GM12864 (cell line): Measurements from ENCODE around the gene ADIPOR1.

Experiments
- DNase-seq: peaks from one replicate; pipeline ENCODE4 v3.0.0-alpha.2; 2011; ENCODE audit warnings: low read depth
- H3K4me3 ChIP-seq: 2 replicates; pipeline ENCODE4 v1.5.1; 2011; ENCODE audit warnings: mild to moderate bottlenecking, low read depth, low read length, control low read depth
- TF ChIP-seq, protein P1 (sequence below): IDR thresholded peaks from 2 replicates; pipeline ENCODE4 v1.5.1; 2011; ENCODE audit warnings: low read depth, mild to moderate bottlenecking, moderate library complexity, low read length, control low read depth, inconsistent platforms; ENCODE audit errors: missing control alignments

Gene ADIPOR1

GRCh38 chr1:202968351-202968750, 10.2 kb upstream of the ADIPOR1 start:
- H3K4me3 ChIP-seq: no peak overlapping the region
- no peak for DNase-seq
- TF ChIP-seq, protein P1, sequence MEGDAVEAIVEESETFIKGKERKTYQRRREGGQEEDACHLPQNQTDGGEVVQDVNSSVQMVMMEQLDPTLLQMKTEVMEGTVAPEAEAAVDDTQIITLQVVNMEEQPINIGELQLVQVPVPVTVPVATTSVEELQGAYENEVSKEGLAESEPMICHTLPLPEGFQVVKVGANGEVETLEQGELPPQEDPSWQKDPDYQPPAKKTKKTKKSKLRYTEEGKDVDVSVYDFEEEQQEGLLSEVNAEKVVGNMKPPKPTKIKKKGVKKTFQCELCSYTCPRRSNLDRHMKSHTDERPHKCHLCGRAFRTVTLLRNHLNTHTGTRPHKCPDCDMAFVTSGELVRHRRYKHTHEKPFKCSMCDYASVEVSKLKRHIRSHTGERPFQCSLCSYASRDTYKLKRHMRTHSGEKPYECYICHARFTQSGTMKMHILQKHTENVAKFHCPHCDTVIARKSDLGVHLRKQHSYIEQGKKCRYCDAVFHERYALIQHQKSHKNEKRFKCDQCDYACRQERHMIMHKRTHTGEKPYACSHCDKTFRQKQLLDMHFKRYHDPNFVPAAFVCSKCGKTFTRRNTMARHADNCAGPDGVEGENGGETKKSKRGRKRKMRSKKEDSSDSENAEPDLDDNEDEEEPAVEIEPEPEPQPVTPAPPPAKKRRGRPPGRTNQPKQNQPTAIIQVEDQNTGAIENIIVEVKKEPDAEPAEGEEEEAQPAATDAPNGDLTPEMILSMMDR: no peak

DNA sequence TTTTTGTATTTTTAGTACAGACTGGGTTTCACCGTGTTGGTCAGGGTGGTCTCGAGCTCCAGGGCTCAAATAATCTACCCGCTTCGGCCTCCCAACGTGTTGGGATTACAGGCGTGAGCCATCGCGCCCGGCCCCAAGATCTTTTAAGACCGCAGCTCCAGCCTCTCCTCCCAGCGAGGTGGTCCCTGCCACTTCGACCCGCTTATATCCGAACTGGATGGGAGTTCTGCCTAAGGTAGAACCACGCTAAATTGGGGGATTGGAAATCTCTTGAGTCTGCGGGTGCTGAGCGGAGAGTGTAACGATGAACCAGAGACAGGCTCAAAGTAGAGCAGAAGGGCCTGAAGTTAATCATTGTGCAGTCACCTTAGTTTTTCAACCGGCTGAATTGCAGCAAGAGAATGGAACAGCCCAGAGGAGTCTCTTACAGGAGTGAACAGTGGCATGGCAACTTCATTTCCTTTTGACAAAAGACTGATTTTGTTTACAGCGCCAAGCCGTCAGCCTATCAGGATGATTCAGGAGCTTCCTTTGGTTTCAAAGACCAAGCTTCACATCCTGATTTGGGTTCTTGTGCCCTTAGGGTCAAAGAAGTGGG, 9.7 kb upstream of the ADIPOR1 start:
- TF ChIP-seq, protein P1: no peak
- H3K4me3 ChIP-seq: peak overlapping the region; percentile 64
- peak; percentile 27 for DNase-seq

DNA sequence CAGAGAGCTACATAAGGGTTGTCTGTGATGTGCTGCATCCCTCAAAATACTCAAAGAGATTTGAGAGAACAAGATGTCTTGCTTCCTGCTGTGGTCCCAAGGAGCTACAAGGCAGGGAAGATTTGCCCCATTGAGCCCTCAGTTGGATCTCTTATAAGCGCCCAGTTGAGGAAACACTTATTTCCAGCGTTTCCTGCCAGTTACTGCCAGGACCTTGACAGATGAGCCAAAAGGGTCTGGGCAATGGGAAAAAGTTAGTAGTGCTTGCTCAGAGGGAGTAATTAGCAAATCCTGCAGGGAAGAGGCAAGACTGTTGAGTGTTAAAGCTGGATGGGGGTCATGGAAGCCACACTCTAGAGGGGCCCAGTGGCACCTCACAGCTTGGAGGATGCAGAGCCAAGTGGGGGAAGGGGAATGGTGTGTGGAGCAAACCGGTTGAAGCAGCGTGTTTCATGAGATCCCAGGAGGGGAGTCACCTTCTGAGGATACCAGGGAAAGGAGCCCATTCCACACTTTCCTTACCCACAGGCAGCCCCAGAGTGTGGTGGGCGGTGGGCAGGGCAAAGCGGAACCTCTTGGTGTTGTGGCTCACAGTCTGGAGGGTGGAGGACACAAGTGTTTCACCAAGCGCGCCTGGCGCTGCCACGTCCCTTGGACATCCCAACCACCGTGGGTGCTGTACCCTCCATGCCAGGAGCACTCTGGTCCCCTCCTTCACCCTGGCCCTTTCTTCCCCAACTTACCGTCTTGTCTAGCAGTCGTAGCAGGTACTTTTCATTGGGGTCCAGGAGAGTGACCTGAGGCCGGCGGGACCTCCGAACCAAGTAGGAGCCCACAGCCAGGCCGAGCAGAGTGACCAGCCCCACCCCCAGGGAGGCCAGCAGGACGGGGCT, 8.1 kb upstream of the ADIPOR1 start:
- DNase-seq: no peak
- peak overlapping the region; percentile 91 for H3K4me3 ChIP-seq
- TF ChIP-seq, protein P1: no peak

DNA sequence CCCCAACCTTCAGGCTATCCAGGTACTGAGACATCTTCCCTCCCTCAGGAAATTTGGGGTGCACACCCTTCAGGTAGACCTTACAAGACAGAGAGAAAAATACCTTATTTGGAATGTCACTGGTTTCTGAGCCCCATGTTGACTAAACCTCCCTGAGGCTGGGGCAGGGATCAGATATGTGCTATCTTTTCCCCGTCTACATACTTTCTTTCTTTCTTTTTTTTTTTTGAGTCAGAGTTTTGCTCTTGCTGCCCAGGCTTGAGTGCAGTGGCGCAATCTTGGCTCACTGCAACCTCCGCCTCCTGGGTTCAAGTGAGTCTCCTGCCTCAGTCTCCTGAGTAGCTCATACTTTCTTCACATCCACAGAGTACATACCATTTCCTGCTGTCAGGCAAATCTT, 7.3 kb upstream of the ADIPOR1 start:
- H3K4me3 ChIP-seq: no peak overlapping the region
- DNase-seq: no peak
- TF ChIP-seq, protein P1: no peak

GRCh38 chr1:202964791-202965410, 6.8 kb upstream of the ADIPOR1 start:
- TF ChIP-seq, protein P1: no peak
- no peak for DNase-seq
- H3K4me3 ChIP-seq: no peak overlapping the region

DNA sequence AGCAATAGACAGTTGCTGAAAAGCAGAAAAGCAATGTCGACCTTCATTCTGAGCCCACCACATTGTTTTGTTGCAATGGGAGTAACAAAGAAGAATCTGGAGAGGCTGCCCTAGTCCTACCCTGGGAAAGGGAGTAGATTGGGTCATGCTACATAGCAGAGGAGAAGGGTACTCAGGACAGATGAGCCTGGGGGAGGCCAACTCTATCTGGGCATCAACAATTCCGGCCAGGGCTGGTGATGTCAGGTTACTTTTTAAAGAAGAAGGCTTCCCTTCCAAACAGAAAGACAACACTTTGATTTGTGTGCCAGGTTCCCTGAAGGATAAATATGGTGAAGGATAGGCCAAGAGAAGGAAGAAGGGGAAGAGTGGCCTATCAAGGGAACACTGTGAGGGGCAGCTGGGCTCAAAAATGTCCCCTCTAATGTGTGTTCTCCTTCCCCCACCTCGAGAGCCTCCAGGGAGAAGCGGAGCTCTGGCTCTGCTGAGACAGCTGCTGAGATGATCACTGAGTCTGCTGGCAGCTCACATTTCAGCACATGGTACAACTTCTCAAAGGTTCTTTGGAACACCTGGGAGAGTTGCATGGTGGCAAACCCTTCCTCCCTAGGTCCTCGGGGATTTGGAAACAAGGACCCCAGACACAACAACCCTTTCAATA, 3.2 kb upstream of the ADIPOR1 start:
- no peak for DNase-seq
- TF ChIP-seq, protein P1: no peak

More for the DNA sequence above, 3.2 kb upstream of the ADIPOR1 start:
- no peak overlapping the region for H3K4me3 ChIP-seq
